NOMO-1 treated with DMSO at 0.1 percent for 48 hours (cell line): ENCODE data around the gene CKS1B.

ENCODE experiments used
- DNase-seq: peaks from one replicate; lab custom pipeline; 2025; ENCODE audit not compliant: unreplicated experiment; lab: John Stamatoyannopoulos, UW

Gene CKS1B

DNA sequence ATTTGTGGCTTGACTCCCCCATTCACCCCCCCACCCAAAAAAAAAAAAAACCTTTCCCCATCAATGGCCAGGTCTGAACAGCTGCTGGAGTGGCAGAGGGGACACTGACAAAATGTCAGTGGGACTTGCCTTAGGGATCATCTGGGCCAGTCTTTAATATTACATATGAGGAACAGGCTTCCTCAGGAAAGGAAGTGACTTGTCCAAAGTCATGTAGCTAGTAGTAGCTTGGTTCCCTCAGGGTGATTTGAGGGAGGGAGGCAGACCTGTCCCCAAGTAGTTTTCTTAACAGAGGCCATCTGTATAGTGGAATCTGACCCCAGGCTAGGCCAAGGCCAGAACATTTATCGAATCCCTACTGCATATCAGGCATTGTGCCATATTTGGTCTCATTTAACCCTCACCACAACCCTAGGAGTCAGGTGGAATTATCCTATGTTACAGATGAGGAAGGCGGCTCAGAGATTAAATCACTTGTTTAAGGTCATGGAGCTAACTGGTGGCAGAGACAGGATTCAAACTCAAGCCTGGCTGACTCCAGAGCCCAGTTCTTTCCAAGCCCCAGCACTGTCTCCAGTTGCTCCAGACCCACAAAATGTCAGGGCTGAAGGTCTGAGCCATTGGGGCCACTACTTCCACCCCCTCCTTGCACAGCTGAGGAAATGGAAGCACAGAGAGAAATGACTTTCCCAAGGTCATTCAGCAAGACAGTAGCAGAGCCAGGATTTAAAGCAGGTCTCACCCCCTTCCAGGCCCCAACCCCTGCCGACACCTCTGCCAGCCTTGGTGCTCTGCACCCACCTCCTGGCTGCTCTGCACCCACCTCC, 38.5 kb downstream of the CKS1B start:
- no peak for DNase-seq

DNA sequence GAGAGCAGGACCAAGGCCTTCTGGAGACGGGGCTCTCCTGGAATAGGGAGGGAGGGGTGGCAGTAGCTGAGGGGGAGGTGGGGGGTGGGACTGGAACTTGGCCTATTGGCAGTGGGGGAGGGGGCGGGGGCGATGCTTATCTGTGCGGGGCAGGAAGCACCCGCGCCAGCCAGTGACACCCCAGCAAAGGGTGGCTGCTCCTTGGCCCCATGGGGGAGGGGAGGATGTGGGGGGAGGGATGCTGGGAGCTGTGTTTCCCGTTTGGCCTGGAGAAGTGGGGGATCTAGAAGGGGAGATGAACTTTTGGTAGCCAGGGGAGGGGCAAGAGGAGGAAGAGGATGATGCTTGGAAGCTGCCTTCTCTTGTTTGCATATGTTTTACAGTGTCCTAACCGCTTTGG, 39.2 kb downstream of the CKS1B start:
- DNase-seq = no peak

- no peak for DNase-seq
Observed at GRCh38 chr1:155014709-155015508, 40.4 kb downstream of the CKS1B start.

GRCh38 chr1:155015527-155016230, 41.2 kb downstream of the CKS1B start:
- no peak for DNase-seq

DNA sequence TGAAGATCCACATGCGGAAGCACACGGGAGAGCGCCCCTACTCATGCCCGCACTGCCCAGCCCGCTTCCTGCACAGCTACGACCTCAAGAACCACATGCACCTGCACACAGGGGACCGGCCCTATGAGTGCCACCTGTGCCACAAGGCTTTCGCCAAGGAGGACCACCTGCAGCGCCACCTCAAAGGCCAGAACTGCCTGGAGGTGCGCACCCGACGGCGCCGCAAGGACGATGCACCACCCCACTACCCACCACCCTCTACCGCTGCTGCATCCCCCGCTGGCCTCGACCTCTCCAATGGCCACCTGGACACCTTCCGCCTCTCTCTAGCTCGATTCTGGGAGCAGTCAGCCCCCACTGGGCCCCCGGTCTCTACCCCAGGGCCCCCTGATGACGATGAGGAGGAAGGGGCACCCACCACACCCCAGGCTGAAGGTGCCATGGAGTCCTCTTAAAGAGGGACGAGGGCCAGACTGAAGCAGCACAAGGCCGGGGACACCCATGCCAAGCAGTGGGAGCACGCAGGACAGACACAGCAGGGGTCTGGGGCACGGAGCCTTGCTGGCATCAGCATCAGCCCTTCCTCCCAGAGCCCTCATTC, 41.9 kb downstream of the CKS1B start:
- DNase-seq = no peak

DNA sequence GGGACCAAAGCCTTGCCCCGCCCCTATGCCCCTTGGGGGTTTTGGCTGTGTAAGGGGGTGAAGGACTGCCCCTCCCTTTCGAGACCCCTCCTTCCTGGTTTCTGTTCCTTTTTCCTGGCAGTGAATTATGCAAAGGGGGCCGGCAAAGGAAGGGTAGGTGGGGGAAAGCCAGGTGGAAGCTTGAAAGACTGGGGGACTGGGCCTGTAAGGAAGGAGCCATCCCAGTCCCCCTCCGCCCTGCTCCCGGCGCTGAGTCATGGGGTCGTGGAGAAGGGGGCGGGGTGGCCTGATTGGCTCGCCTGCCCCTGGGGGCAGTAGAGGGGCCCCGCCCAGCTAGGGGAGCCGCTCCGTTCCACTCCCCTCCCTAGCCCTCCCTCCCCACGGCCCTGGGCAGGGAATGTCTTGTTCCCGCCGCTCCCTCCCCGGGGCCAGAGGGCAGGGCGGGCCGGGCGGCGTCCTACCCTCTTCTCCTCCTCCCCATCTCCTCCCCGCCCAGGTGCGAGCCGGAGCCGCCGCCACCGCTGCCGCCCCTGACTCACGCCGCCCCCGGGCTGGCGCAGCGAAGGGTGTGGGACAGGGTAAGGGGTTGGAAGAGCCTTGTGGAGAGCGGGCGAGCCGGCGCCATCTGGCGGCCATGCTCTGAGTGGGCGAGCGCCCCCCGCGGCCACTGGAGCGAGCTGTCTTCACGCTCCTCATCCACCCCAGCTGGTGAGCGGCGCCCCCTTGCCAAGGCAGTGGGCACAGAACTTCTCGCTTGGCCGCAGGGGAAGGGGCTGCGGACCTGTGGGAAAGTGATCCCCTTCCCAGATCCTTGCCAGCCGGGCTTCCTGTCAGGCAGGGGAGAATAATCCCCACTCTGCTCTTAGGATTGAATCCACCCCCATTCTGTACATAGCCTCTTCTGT, 42.8 kb downstream of the CKS1B start:
- peak; percentile 84 for DNase-seq

DNA sequence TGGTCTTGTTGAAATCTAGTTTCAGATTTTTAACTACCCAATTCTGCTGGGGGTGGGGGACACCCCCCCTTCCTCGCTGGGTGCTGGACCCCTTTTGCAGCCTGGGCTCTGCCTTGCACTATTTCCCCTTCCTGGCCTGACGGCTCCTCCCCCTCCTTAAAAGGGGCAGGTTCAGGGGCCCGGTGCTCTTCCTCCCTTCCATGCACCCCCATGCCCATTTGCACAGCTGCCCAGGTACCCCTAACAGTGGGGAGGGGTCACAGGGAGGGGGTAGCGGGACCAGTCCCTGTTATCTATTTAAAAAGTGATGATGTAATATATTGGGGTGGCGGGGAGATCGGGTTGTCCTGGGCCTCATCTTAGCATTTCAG, 43.5 kb downstream of the CKS1B start:
- DNase-seq = no peak

GRCh38 chr1:155018617-155019348, 44.3 kb downstream of the CKS1B start:
- no peak for DNase-seq

DNA sequence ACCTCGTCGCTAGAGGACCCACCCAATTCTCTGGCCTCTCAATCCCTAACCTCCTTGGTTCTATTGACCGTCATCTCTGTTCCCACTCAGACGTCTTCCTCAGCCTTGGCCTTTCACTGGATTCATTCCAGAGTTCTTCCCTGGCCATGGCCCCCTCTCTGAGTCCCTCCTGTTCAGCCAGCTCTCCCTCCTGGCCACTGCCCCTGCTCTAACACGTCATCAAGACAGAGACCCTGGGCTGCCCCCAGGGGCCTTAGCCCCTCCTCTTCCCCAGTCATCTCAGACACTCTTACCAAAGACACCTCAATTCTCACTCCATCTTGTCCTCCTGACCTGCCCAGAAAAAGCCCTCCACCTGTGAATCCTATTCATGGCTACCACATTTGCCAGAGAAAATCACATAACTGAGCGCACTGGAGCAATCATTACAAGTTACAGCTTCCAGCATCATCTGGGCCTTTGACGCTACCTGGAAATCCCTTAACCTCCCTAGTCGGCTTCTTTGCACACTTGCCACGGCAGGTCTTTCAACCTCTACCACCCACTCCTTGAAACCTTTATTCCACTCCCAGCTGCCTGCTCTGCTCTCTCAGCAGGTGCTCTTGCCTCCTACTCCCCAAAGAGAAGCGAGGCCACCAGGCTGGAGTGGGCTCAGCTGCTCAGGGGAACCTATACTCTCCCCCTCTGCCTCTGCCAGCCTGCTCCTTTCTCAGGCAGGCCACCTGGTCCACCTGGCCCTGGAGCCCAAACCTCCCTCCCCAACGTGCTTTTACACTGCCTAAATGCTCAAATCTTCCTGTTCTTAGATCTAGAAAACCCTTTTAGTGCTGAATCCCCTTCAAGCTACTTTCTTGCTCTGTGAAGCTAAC, 45.1 kb downstream of the CKS1B start:
- no peak for DNase-seq

- no peak for DNase-seq
Observed at GRCh38 chr1:155022136-155022926, 47.9 kb downstream of the CKS1B start.

DNA sequence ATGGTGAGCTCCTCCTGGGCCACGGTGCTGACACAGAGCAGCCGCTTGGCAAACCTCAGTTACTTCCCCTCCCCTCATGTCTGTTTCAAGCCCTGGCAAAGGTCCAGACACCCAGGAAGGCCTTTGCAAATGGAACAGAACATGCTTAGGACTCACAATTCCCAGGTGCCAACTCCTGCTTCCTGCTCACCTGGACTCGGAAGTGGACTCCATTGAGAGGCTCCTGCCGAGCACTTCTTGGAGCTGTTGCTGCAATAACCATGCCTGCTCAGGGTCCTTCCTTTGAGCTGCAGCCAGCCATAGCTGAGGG, 48.4 kb downstream of the CKS1B start:
- no peak for DNase-seq

- DNase-seq = no peak
Observed at GRCh38 chr1:155023627-155024026, 49.1 kb downstream of the CKS1B start.

DNA sequence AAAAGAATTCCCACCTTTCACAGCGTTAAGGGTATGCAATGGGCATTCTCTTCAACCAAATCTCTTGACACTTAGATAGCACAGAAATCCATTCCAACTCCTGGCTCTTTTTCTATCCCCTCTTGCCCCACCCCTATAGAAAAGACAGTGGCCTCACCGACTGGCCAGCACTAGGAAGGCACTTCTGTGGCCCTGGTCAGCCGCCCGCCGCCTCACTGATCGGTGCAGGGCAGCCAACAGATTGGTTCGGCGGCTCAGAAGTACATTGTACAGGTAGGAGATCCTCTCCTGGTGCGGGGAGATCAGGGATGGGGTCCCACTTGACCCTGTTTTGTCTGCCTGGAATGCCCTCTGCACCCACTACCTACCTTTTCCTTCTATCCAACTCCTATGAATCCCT, 49.8 kb downstream of the CKS1B start:
- DNase-seq = no peak

DNA sequence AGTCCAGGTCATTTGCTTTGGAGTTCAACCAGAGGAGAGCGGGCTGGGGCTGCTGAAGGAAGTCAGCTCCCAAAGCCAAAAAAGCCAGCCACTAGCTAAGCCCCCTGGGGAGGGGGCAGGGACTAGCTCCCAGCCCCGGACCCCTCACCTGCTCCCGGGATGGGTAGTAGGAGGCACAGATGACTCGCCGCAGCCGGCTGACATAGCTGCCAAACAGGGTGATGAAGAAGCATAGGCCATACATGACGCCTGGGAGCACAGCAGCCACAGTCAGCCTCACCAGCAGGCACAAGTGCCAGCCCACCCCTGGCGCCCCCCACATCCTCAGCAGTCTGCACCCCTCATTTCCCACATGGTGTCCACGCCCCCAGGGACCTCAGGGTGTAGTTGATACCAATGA, 51.7 kb downstream of the CKS1B start:
- no peak for DNase-seq

GRCh38 chr1:155026588-155026987, 52.1 kb downstream of the CKS1B start:
- DNase-seq = no peak
